T47D (cell line): ENCODE measurements around the gene NPHS2.

Experiments used
- DNase-seq, 2 experiments: peaks; one replicate each; pipeline versions ENCODE4 v3.0.0 to v3.0.0-alpha.2; 2011 to 2012; ENCODE audit warnings: low read depth in 1 of 2, low spot score in 1 of 2
- JUND ChIP-seq: IDR thresholded peaks from 2 replicates; pipeline ENCODE4 v1.6.1; 2012; ENCODE audit warnings: low read depth
- in situ Hi-C: cut with HindIII; loops from 2 replicates; pipeline ENCODE4 v1.10.0; 2016; ENCODE audit warnings: low sequenced_read_pairs, low pct_unique_long_range_greater_than_20kb

Gene NPHS2

DNA sequence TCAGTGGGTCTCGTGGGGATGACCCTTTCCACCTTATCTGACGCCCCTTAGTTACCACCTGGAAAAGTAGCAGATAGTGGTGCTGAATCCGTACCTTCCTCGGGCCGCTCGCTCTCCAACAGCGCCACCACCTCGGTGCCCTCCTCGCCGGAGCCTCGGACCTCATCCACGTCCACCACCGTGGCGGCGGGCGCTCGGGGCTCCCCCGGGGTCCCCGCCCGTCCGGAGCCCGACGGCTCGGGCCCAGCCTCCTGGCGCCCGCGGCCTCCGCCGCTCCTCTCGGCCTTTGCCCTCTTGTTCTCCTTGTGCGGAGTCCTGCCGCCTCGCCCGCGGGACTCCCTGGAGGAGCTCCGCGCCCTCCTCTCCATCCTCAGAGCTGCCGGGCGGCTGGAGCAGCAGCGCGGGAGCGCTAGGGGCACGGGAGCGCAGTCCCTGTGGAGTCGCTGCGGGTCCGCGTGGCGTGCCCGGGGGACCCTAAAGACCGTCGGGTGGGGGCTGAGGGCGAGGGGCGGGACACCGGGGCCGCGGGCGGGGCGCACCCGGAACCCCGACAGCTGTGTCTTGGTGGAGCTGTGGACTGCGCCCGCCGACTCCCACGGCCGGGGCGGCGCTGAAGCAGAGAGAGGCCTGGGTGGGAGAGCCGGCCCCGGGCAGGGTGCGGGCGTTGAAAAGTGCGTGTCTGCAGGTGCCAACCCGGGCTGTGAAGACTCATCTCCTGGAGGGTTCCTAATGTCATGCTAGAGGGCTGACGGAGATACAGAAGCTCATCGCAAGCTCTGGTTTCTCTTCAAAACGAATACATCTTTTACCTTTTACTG, at the start of gene NPHS2:
Gene NPHS2, minus strand, starts transcription at position 452 of the 818 bp plus-strand sequence. Its CDS starts 84 bp downstream, at position 368.
- no peak for DNase-seq
- TF ChIP-seq JUND = no peak
- in situ Hi-C loops = no loop called here

DNA sequence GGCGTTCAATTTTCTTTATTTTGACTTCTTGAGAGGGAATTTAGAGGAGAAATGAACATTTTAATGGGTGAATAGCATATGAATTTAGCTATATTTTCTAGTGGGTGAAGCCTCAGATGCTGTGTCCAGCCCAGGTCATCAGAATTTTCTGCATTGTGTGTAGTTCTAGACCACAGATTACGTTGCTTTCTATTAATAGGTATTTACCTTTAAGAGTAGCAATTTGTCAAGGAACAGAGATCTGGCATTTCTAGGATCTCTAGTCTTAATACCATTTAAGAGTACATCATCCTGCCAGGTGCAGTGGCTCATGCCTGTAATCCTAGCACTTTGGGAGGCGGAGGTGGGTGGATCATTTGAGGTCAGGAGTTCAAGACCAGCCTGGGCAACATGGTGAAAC, 36.6 kb upstream of the NPHS2 start:
- in situ Hi-C loops = no loop called here

DNA sequence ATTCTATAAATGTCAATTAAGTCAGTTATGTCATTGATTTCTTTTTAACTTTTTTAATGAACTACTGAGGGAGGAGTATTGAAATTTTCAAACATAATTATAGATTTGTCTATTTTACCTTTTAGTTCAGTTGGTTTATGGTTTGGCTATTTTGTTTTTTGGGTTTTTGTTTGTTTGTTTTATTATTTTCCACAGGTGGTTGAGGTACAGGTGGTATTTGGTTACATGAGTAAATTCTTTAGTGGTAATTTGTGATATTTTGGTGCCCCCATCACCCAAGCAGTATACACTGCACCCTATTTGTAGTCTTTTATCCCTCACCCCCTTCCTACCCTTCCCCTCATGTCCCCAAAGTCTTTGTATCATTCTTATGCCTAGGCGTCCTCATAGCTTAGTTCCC, 25.3 kb upstream of the NPHS2 start:
- DNase-seq = no peak
- in situ Hi-C loops = no loop called here
- TF ChIP-seq JUND = no peak

More for the DNA sequence above, 36.6 kb upstream of the NPHS2 start:
- no peak for DNase-seq
- TF ChIP-seq JUND = no peak

DNA sequence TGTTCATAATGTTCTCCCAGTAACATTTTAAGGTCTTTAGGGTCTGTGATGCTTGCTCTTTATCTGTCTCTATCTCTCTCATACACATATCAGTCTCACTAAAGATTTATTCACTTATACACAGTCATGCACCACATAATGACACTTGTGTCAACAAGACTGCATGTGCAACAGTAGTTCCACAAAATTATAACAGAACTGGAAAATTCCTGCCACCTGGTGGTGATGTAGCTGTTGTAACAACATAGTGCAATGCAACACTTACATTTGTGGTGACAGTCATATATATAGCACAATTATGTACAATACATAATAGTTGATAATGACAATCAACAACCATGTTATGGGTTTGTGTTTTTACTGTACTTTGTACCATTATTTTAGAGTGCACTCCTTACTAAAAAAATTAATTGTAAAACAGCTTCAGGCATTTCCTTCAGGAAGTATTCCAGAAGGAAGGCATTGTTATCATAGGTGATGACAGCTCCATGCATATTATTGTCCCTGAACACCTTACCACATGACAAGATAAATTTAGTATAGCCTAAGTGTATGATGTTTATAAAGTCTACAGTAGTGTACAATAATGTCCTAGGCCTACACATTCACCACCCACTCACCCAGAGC, 24.0 kb upstream of the NPHS2 start:
- in situ Hi-C loops = no loop called here
- DNase-seq = peak; percentile 66 to 85

DNA sequence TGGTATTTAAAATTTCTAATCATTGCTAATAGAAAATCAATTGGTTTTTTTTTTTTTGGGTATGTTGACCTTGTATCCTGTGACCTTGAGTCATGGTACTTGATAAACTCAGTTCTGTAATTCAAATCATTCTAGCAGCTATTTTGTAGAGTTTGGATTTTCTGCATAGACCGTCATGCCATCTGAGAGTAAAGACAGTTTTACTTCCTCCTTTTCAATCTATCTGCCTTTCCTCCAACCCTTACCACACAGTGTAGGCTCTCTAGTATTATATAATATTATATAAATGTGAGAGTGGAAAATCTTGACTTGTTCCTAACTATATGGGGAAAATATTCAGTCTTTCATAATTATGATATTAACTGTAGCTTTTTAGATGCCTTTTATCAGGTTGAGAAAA, 22.9 kb upstream of the NPHS2 start:
- no peak for TF ChIP-seq JUND
- in situ Hi-C loops = no loop called here
- DNase-seq = no peak

More for the DNA sequence above, 24.0 kb upstream of the NPHS2 start:
- TF ChIP-seq JUND = no peak

DNA sequence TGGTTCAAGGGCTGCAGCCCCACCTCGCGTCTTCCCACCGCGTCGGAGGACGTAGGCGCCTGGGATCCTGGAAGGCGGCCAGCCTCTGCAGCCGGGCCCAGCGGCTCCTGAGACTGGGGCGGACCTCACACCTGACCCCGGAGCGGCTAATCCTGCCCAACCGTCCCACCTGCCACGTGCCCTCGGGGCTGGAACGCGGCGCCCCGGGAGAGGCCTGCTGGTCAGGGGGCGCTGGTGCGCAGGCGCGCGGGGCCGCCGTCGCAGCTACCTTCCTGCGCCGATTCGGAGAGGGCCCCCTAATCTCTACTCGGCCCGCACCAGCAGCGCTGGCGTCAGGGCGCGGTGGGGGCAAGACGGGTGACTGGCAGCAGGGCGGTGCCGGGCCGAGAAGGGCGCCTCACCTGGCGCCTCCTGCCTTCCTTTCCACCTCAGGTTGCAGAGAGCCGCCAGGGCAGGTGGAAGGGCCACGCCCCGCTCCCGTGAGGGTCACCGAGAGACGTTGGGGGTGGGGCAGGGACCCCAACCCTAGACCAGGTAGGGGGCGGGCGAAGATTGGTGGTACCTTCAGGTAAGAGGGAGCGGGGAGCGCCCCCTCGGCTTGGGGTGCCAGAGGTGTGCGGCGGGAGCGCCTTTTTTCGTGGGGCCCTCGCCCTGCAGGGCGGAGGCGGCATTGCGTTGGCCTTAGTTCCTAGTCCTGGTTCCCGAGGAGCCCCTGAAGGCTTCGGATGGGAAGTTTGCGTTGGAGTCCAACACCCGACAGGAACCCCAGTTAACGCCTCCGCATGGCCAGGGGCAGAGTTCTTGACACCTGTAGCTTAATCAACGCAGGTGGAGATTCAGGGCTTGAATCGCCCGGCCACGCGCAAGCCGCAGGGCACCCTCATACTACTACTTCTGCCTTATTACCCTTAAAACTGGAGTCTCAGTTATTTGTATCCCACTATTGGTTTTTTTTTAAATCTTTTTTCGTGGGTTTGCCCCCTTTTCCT, 16.1 kb upstream of the NPHS2 start, which contains the start of gene TDRD5:
Gene TDRD5, plus strand, starts transcription at position 241 of the 989 bp plus-strand sequence. CDS start 784 bp downstream, outside the sequence.
- in situ Hi-C loops = no loop called here
- peak; percentile 93 to 95 for DNase-seq

DNA sequence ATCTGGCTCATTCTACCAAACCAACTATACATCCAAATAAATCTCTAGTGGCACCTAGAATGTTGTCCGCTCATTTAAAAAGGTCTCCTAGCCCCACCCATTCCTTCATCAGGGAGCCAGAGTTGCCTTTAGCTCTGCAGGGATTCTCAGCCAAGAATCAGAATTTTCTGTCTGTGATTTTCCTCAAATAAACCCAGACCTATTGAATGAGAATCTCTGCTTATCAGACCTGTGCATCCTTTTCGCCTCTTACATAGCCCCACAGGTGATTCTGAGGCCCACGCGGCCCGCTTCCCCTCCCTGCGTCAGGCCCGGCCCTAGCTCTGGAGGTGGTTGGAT, 15.5 kb upstream of the NPHS2 start:
- TF ChIP-seq JUND = no peak
- in situ Hi-C loops = no loop called here
- DNase-seq = no peak

More for the DNA sequence above, 16.1 kb upstream of the NPHS2 start, which contains the start of gene TDRD5:
- TF ChIP-seq JUND = no peak

DNA sequence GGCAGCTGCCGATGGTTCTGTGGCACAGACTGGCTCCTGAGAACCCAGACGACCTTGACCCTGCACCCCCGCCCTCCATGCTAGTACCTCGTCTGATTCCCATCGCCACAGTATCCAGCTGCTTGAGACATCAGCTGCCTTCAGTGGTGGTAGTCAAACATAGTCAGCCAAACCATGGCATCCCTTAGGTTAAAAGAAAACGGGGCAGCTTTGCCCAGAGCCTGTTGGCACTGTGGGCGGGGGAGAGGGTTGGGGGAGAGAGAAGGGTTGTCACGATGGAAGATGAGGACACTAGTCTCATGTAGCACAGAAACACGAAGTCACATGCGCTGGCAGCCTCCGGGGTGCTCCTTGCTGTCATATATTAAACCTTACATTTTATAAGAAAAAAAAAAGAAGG, 14.9 kb upstream of the NPHS2 start:
- no peak for DNase-seq
- no peak for TF ChIP-seq JUND
- in situ Hi-C loops = no loop called here

DNA sequence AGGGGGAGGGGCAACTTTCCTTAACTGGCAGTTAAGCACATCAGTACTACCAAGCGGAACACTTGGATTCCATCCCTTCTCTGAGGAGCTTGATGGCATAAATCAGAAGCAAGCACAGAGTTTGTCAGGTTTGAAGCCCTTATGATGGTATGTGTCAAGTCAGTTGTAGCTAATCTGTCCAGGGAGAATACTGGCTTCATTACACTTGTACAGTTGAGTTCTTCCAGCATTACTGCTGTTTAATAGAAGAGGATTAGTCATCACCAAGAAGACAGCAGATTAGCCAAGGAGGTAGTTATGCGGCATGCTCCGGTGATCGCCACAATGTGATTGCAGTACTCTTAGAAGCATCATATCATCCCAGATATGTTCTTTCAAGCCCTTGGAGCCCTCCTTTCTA, 13.8 kb upstream of the NPHS2 start:
- DNase-seq = no peak
- TF ChIP-seq JUND = no peak
- in situ Hi-C loops = no loop called here

DNA sequence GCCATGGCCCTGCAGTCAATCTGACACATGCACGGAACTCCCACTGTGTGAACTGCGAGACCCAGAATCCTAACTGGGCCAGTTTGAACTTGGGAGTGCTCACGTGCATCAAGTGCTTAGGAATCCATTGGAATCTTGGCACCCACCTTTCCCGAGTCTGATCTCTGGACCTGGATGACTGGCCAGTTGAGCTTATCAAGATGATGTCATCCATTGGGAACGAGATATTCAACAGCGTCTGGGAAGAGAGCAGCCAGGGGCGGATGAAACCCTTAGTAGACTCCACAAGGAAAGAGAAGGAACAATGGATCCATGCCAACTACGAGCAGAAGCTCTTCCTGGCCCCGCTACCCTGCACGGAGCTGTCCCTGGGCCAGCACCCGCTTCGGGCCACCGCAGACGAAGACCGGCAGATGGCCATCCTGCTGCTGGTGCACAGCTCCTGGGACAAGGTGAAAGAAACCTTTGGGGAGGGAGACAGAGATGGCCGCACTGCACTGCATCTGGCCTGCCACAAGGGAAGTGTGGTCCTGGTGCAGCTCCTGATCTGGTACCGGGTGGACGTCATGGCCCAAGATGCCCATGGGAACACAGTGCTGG, 12.8 kb upstream of the NPHS2 start:
- no peak for DNase-seq
- TF ChIP-seq JUND = no peak
- in situ Hi-C loops = no loop called here

DNA sequence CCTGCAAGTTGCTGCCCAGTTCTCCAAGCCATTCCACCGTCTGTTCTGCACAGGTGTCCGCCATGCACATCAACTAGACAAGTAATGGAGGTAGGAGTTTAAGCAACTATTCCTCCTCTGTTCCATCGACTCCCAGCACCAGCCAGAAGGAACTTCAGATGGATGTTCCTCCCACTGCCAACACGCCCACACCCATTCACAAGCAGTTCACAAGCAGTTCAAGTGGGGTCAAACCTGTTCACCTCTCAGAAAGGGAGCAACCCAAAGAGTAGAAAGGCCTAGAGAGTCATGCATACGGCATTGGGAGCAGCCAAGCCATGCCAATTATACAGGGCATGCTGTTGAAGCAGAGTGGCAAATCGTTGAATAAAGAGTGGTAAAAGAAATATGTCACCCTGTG, 11.6 kb upstream of the NPHS2 start:
- TF ChIP-seq JUND = no peak
- in situ Hi-C loops = no loop called here
- DNase-seq = no peak
